ENCODE measurements around the gene RASSF3.

Gene RASSF3

DNA sequence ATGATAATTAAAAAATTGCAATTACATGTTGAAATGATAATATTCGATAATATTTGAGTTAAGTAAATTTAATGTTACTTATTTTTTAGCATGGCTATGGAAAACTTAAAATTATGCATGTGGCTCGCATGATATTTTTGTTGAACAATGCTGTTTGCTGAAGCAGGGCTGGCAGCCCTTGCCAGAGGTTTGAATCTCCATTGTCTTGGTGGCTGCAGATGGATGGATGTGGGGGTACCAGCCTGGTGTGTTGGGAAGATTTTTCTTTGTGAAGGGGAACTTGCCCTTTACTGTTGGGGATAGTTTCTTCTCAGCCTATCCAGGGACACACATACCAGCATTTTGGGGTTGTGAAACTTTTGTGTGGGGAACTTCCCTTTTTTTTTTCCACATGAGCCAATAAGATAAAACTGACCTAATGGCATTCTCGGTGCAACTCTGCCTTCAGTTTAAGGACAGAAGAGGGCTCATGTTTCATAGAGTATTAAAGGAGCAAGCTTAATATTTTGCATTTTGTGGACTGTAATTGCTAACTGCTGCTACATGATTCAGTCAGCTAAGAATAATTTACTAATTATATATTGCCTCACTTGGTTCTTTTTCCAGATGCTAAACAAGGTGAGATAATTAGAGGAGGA, 8.8 kb downstream of the RASSF3 start:
- TF ChIP-seq TCF12 (IDR thresholded peaks at IDR 0.05; ENCODE audit: low read depth), result no peak
- TF ChIP-seq EGR1 (IDR thresholded peaks at IDR 0.05), result no peak
- TF ChIP-seq TAF1 (IDR thresholded peaks at IDR 0.05; ENCODE audit: low read depth), result no peak
- no peak for TF ChIP-seq YY1 (IDR thresholded peaks at IDR 0.05; ENCODE audit: low read depth)
- TF ChIP-seq TEAD4 (IDR thresholded peaks at IDR 0.05), result no peak
- TF ChIP-seq EP300 (IDR thresholded peaks at IDR 0.05; ENCODE audit: borderline replicate concordance), result no peak
- no peak for TF ChIP-seq CREB1 (IDR thresholded peaks at IDR 0.05; ENCODE audit: low read depth)

DNA sequence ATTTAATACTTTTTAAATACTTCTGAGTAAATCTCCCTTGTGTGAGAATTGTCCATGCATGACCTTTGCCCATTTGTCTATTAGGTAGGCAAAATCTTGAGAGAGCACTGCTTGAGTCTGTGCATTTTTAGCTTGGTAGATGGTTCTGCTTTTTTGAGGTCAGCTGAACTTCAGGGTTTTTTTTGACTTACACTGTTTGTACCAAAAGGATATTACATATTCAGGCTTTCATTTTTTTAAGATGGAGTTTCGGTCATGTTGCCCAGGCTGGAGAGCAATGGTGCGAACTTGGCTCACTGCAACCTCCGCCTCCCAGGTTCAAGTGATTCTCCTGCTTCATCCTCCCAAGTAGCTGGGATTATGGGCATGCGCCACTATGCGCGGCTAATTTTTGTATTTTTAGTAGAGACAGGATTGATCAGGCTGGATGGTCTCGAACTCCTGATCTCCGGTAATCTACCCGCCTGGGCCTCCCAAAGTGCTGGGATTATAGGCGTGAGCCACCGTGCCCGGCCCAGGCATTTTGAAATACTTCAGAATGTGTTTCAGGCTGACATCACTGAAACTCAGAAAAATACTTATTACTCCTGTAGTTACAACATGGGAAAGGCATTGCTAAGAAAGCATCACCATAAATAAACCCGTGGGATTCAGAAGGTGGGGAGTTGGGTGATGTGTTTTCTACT, 11.1 kb downstream of the RASSF3 start:
- no peak for TF ChIP-seq NFIC (IDR thresholded peaks at IDR 0.05)
- TF ChIP-seq TEAD4 (IDR thresholded peaks at IDR 0.05), result no peak
- TF ChIP-seq, protein P1, sequence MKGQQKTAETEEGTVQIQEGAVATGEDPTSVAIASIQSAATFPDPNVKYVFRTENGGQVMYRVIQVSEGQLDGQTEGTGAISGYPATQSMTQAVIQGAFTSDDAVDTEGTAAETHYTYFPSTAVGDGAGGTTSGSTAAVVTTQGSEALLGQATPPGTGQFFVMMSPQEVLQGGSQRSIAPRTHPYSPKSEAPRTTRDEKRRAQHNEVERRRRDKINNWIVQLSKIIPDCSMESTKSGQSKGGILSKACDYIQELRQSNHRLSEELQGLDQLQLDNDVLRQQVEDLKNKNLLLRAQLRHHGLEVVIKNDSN (IDR thresholded peaks at IDR 0.05), result no peak
- TF ChIP-seq TCF12 (IDR thresholded peaks at IDR 0.05; ENCODE audit: low read depth), result no peak
- TF ChIP-seq EGR1 (IDR thresholded peaks at IDR 0.05), result no peak
- TF ChIP-seq, protein P2, sequence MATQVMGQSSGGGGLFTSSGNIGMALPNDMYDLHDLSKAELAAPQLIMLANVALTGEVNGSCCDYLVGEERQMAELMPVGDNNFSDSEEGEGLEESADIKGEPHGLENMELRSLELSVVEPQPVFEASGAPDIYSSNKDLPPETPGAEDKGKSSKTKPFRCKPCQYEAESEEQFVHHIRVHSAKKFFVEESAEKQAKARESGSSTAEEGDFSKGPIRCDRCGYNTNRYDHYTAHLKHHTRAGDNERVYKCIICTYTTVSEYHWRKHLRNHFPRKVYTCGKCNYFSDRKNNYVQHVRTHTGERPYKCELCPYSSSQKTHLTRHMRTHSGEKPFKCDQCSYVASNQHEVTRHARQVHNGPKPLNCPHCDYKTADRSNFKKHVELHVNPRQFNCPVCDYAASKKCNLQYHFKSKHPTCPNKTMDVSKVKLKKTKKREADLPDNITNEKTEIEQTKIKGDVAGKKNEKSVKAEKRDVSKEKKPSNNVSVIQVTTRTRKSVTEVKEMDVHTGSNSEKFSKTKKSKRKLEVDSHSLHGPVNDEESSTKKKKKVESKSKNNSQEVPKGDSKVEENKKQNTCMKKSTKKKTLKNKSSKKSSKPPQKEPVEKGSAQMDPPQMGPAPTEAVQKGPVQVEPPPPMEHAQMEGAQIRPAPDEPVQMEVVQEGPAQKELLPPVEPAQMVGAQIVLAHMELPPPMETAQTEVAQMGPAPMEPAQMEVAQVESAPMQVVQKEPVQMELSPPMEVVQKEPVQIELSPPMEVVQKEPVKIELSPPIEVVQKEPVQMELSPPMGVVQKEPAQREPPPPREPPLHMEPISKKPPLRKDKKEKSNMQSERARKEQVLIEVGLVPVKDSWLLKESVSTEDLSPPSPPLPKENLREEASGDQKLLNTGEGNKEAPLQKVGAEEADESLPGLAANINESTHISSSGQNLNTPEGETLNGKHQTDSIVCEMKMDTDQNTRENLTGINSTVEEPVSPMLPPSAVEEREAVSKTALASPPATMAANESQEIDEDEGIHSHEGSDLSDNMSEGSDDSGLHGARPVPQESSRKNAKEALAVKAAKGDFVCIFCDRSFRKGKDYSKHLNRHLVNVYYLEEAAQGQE (IDR thresholded peaks at IDR 0.05; ENCODE audit: low read depth), result no peak
- no peak for TF ChIP-seq RAD21 (IDR thresholded peaks at IDR 0.05; ENCODE audit: low read depth)
- TF ChIP-seq, protein P3, sequence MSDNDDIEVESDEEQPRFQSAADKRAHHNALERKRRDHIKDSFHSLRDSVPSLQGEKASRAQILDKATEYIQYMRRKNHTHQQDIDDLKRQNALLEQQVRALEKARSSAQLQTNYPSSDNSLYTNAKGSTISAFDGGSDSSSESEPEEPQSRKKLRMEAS (IDR thresholded peaks at IDR 0.05), result no peak
- no peak for TF ChIP-seq CEBPB (IDR thresholded peaks at IDR 0.05)
- no peak for TF ChIP-seq YY1 (IDR thresholded peaks at IDR 0.05; ENCODE audit: low read depth)

DNA sequence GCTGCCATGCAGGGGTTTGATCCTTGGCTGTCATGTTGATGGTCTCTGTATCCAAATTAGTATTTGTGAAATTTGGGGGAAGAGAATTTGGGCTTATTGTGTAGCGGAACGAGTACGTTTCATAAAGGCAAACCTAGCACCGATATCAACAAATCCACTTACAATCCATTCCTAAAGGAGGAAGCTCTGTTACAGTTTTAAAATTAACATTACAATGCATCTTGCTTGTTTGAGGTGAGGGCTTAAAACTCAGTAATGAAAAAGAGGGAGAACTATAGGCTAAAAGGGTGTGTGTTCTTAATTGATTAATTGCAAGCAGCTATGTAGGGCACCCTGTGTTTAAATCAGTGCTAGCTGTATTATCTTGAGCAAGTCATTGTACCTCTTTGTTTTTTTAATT, 13.7 kb downstream of the RASSF3 start:
- TF ChIP-seq RAD21 (IDR thresholded peaks at IDR 0.05; ENCODE audit: low read depth) (no peak), FOXM1 (IDR thresholded peaks at IDR 0.05; ENCODE audit: borderline replicate concordance, low read depth) (no peak), EGR1 (IDR thresholded peaks at IDR 0.05) (no peak), TEAD4 (IDR thresholded peaks at IDR 0.05) (no peak), NFIC (IDR thresholded peaks at IDR 0.05) (no peak)
- TF ChIP-seq, protein P2 (IDR thresholded peaks at IDR 0.05; ENCODE audit: low read depth), result no peak

DNA sequence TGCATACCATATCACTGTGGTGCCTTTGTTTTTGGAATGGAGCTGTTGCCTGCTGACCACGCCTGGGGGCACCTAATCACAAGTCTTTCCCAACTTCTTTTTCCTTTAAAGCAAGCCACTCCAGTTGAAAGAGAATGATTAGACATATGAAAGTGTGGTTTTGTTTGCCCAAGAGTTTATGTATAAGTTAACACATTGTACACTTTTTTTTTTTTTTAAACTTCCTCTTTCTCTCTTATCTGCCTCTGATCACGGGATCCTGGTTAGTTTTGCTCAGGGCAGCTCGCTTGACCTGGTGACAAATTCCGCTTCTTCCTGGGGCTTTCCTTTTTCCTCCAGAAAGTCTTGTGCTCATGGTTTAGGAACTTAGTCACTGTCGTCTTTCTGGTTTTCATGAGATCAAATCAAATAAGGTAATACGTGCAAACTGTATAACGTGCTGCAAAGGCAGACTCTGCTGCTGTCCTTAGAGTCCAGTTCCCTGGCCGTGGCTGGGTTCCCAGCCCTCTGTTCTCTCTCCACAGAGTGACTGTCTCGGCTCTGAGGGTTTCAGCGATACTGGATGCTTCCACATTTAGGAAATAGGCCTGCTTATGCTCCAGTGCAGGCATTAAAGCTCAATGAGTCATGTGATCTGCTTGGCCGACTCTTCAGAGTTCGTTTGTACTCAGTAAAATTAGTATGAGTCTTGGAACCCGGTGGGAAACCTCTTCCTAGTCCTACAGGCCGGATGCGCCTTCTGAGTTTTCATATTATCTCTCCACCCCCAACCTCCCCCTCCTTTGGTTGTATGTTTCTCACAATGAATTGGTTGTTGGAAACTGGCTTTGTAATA, 15.2 kb downstream of the RASSF3 start:
- no peak for TF ChIP-seq NFIC (IDR thresholded peaks at IDR 0.05)
- TF ChIP-seq, protein P1 (IDR thresholded peaks at IDR 0.05), result peak; percentile 84

DNA sequence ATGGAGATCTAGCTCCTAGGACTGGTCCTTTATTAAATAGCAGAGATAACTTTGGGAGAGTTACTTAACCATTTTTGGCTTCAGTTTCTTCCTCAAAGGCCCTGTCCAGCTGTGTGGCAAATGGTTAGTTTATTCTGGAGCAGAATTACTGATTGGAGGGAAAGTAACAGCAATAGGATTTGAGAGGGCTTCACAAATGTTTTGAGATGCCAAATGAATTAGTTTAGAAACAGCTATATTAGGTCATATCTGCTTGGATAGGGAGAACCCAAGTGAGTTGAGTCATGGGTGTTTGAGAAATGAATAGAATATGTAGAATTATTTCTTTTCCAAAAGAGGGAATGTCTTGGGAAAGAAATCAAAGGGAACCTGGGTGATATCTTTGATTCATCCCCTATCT, 17.5 kb downstream of the RASSF3 start:
- TF ChIP-seq TEAD4 (IDR thresholded peaks at IDR 0.05) (no peak), EP300 (IDR thresholded peaks at IDR 0.05; ENCODE audit: borderline replicate concordance) (no peak), CREB1 (IDR thresholded peaks at IDR 0.05; ENCODE audit: low read depth) (no peak), TAF1 (IDR thresholded peaks at IDR 0.05; ENCODE audit: low read depth) (no peak), CEBPB (IDR thresholded peaks at IDR 0.05) (no peak), TCF12 (IDR thresholded peaks at IDR 0.05; ENCODE audit: low read depth) (no peak), ZBTB7A (IDR thresholded peaks at IDR 0.05; ENCODE audit: low read depth) (no peak), FOXM1 (IDR thresholded peaks at IDR 0.05; ENCODE audit: borderline replicate concordance, low read depth) (no peak), YY1 (IDR thresholded peaks at IDR 0.05; ENCODE audit: low read depth) (no peak), NFIC (IDR thresholded peaks at IDR 0.05) (no peak)
- TF ChIP-seq, protein P1 (IDR thresholded peaks at IDR 0.05), result no peak
- TF ChIP-seq, protein P3 (IDR thresholded peaks at IDR 0.05), result no peak

Measured in Ishikawa (cell line).